Transverse colon (tissue), 4 donors: ENCODE data around the gene C9orf152. TPM values are rescaled to one million over a fixed set of nuclear protein-coding genes. Genes with fewer than 3 reads are reported as not detected.
"Not testable (repeated sequence)": the region's sequence is repeated elsewhere in the genome, so short reads cannot be mapped to it uniquely, and the experiment has no call there.

ENCODE experiments used
- DNase-seq: peaks from one replicate; pipeline ENCODE4 v3.0.0-alpha.2; 2019
- H3K27ac ChIP-seq, 4 donors: fragments of 200-600 bp; sonication (generic); 2 replicates each; pipeline ENCODE4 v1.5.1; 2016 to 2018; ENCODE audit warnings: inconsistent platforms in 4 of 4
- H3K27me3 ChIP-seq: fragments of 200-600 bp; sonication (generic); 2 replicates; pipeline ENCODE4 v1.5.1; 2017; ENCODE audit warnings: inconsistent platforms
- H3K36me3 ChIP-seq, 4 donors: fragments of 200-600 bp; sonication (generic); 2 replicates each; pipeline ENCODE4 v1.5.1; 2017 to 2019; ENCODE audit warnings: inconsistent platforms in 4 of 4
- H3K4me1 ChIP-seq, 4 donors: fragments of 200-600 bp; sonication (generic); 2 replicates each; pipeline ENCODE4 v1.5.1; 2017 to 2020; ENCODE audit warnings: inconsistent platforms in 4 of 4
- H3K4me3 ChIP-seq, 4 donors: fragments of 200-600 bp; sonication (generic); 1 replicate in 1 of 4; 2 replicates in 3 of 4; pipeline versions ENCODE4 v1.5.1 to v1.6.1; 2017 to 2019; ENCODE audit warnings: inconsistent platforms in 4 of 4
- H3K9me3 ChIP-seq, 2 donors: fragments of 200-600 bp; sonication (generic); 2 replicates each; pipeline ENCODE4 v1.5.1; 2017 to 2019; ENCODE audit warnings: inconsistent platforms in 2 of 2
- EP300 ChIP-seq: sonication (generic); formaldehyde crosslinking; IDR thresholded peaks from one replicate; pipeline ENCODE4 v1.6.1; 2017; ENCODE audit warnings: antibody characterized with exemption, low read depth
- POLR2A ChIP-seq: fragments of 450-650 bp; IDR thresholded peaks from one replicate; pipeline ENCODE4 v1.6.1; 2016; ENCODE audit warnings: antibody characterized with exemption, mild to moderate bottlenecking, moderate library complexity
- POLR2AphosphoS5 ChIP-seq, 3 donors: sonication (generic); formaldehyde crosslinking; IDR thresholded peaks; one replicate each; pipeline ENCODE4 v1.6.1; 2016; ENCODE audit warnings: antibody characterized with exemption in 3 of 3
- WGBS, 2 donors: methylation state at CpG; one replicate each; pipeline ENCODE4 v1.1.5; 2018; ENCODE audit warnings: low coverage in 1 of 2; 5-methylcytosine and 5-hydroxymethylcytosine counted together
- in situ Hi-C, 4 donors: fragments of 200-750 bp; cut with MboI; loops; one replicate each; pipeline versions ENCODE4 v1.15.0 to v1.15.1; 2017; ENCODE audit warnings: low sequenced_read_pairs in 3 of 4, low pct_ligation_motif_present in 1 of 4, low pct_unique_long_range_greater_than_20kb in 1 of 4
- intact Hi-C: fragments of 100-400 bp; cut with DNase I; formaldehyde crosslinking; loops from one replicate; pipeline ENCODE4 v1.15.1; 2023; ENCODE audit warnings: low total_unique reads
- total RNA-seq, 4 donors: library from RNA; depleted of rRNA; stranded (reverse); fragments of >200 nt; gene quantifications; one replicate each; pipeline ENCODE4 v1.1.0, GENCODE V29; 2016
- TF ChIP-seq, protein P1 (sequence below), 5 experiments: fragments of 200-600 bp in 3 of 5; fragments of 450-650 bp in 2 of 5; sonication (generic) in 3 of 5; IDR thresholded peaks; 1 replicate in 2 of 5; 2 replicates in 3 of 5; pipeline ENCODE4 v1.5.1; 2016 to 2017; ENCODE audit warnings: antibody characterized with exemption in 5 of 5, inconsistent platforms in 3 of 5, mild to moderate bottlenecking in 2 of 5, moderate library complexity in 1 of 5

The C9orf152 gene
- total RNA-seq, 4 donors from 2014 or later = 9.7 to 31.4 (median 16.7) TPM

DNA sequence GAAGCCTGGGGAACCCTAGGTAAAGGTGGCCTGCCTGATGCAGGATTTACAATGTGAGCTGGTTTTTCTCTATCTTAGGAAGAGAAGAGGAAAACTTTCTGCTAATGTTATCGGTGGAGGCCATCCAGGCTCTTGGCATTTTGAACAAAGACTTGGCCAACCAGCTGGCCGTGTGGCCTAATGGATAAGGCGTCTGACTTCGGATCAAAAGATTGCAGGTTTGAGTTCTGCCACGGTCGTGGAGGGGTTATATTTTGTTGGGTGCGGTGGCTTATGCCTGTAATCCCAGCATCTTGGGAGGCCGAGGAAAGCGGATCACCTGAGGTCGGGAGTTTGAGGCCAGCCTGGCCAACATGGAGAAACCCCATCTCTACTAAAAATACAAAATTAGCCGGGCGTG is 9.6 kb downstream of the C9orf152 start:
- Histone ChIP-seq H3K4me1 (peaks cover 12 to 71% (median 47%) of the 10 kb centered on the region in 4 donors), H3K36me3 (no peaks in the 10 kb centered on the region), H3K27ac (peak overlapping the region; percentile 83 to 89 (median 87)), H3K4me3 (no peak overlapping the region), H3K9me3 (no peaks in the 10 kb centered on the region), H3K27me3 (no peaks in the 10 kb centered on the region)
- intact Hi-C loops (no loop called here), in situ Hi-C loops (loop anchor here in 1 of 4 donors (25.0 kb wide), 1 partner anchor 414 kb away; no protein-coding TSS in a partner anchor)
- DNase-seq = no peak
- 88% methylated on average over 12 of the region's 12 CpGs; no CpG with 5 or more reads in 1 of the 2 donors for WGBS, 2 donors
- TF ChIP-seq POLR2A (no peak), POLR2AphosphoS5 (IDR thresholded peaks at IDR 0.05) (no peak), EP300 (no peak)
- TF ChIP-seq, protein P1, sequence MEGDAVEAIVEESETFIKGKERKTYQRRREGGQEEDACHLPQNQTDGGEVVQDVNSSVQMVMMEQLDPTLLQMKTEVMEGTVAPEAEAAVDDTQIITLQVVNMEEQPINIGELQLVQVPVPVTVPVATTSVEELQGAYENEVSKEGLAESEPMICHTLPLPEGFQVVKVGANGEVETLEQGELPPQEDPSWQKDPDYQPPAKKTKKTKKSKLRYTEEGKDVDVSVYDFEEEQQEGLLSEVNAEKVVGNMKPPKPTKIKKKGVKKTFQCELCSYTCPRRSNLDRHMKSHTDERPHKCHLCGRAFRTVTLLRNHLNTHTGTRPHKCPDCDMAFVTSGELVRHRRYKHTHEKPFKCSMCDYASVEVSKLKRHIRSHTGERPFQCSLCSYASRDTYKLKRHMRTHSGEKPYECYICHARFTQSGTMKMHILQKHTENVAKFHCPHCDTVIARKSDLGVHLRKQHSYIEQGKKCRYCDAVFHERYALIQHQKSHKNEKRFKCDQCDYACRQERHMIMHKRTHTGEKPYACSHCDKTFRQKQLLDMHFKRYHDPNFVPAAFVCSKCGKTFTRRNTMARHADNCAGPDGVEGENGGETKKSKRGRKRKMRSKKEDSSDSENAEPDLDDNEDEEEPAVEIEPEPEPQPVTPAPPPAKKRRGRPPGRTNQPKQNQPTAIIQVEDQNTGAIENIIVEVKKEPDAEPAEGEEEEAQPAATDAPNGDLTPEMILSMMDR (IDR thresholded peaks at IDR 0.05) = no peak

DNA sequence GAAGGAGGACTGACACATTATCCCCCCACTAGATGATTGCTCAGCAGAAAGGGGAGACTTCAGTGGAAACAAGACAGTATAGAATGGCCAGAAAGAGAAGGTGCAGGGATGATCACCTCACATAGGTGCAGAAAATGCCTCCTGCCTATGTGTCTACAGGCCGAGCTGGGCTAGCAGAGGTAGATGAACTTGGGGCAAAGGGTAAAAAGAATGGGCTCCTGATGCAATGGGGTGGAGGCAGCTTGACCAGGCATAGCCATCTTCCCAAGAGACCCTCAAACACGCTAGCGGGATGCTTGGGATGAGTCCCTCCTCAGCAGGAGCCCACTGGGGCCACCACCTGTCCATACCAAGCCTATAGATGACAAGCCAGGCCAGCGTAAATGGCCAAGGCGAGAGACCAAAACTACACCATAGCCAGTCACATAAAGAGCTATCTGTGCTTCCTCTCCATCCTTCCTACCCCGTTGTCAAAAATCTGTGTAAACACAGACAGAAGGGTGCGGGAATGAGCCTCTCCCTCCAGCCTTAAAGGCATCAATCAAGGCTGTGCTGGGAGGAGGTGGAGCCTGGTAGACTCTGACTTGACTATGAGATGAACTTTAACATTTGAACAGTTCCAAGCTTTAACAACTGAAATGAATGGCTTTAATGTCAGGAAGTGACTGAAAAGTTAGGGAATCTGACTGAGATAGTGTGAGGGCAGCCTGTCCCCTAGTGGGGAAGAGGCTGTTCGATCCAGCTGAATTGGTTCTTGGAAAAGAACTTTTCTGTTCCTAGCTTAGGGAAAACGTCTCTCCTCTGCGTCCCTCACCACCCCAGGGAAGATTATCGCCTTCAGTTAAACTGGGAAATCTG is 10.4 kb downstream of the C9orf152 start:
- H3K4me1 ChIP-seq = peaks cover 12 to 76% (median 53%) of the 10 kb centered on the region in 4 donors
- intact Hi-C loops (no loop called here), in situ Hi-C loops (loop anchor here in 1 of 4 donors (25.0 kb wide), 1 partner anchor 415 kb away; no protein-coding TSS in a partner anchor)
- no peaks in the 10 kb centered on the region for H3K36me3 ChIP-seq
- H3K27me3 ChIP-seq = no peaks in the 10 kb centered on the region
- 70 to 75% methylated on average over 1 to 11 of the region's 11 CpGs for WGBS, 2 donors
- H3K9me3 ChIP-seq = no peaks in the 10 kb centered on the region
- no peak overlapping the region for H3K4me3 ChIP-seq
- peak overlapping the region; percentile 83 to 89 (median 87) for H3K27ac ChIP-seq
- TF ChIP-seq EP300 (no peak), POLR2AphosphoS5 (IDR thresholded peaks at IDR 0.05) (no peak)
- TF ChIP-seq, protein P1 (IDR thresholded peaks at IDR 0.05) = peak; percentile 19 to 44 (median 30)
- peak; percentile 52 for DNase-seq

DNA sequence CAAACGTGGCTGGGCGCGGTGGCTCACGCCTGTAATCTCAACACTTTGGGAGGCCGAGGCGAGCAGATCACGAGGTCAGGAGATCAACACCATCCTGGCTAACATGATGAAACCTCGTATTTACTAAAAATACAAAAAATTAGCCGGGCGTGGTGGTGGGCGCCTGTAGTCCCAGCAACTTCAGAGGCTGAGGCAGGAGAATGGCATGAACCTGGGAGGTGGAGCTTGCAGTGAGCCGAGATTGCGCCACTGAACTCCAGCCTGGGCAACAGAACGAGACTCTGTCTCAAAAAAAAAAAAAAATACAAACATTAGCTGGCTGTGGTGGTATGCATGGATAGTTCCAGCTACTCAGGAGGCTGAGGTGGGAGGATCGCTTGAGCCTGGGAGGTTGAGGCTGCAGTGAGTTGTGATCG is 11.9 kb downstream of the C9orf152 start:
- DNase-seq, H3K36me3 ChIP-seq, H3K27me3 ChIP-seq, intact Hi-C loops, H3K4me3 ChIP-seq, H3K9me3 ChIP-seq, H3K27ac ChIP-seq: not testable (repeated sequence)
- 76 to 92% methylated on average over 8 to 16 of the region's 16 CpGs for WGBS, 2 donors
- H3K4me1 ChIP-seq = peaks cover 12 to 71% (median 46%) of the 10 kb centered on the region in 4 donors
- in situ Hi-C loops = loop anchor here in 1 of 4 donors (25.0 kb wide), 1 partner anchor 416 kb away; no protein-coding TSS in a partner anchor

DNA sequence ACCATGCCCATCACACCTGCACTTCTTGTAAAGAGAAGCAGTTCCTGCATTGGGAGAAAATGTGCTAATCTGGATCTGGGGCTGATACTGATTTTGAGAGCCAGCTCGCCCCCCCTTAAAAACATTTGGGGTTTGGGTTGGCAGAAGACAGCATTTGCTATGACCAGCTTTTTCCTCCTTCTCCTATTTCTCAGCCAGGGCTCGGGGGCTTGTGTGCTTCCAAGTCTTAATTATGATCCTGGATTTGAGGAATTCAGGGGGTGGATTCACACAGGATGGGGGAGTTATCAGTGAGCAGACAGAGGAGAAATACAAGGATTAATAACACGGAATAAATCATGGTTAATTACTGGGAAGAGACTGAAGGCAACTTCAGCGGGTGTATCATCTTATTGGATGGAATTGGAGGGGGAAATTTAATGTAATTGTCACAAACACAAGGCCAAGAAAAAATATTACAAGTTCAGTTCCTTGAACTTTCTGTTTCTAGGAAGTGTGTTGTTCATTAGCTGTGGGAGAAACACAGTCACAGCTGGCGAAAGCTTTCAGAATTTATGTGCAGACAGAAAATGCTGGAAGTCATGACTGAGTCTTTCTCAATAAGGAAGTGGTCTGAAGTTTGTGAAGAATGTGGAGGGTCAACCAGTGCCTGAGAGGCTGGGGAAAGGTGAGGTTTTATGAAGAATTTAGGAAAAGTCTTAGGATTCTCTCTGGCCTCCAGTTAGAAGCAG is 15.3 kb downstream of the C9orf152 start:
- intact Hi-C loops = no loop called here
- Histone ChIP-seq H3K36me3 (no peaks in the 10 kb centered on the region), H3K9me3 (no peaks in the 10 kb centered on the region), H3K27me3 (no peaks in the 10 kb centered on the region), H3K27ac (peak overlapping the region; percentile 70 to 81 (median 80)), H3K4me3 (no peak overlapping the region), H3K4me1 (peaks cover 0 to 72% (median 47%) of the 10 kb centered on the region in 4 donors)
- in situ Hi-C loops = loop anchor here in 1 of 4 donors (25.0 kb wide), 1 partner anchor 420 kb away; no protein-coding TSS in a partner anchor
- TF ChIP-seq POLR2AphosphoS5 (IDR thresholded peaks at IDR 0.05) (peak in 1 of 3 donors; percentile 52), POLR2A (no peak), EP300 (no peak)
- TF ChIP-seq, protein P1 (IDR thresholded peaks at IDR 0.05) = no peak
- 51 to 75% methylated on average over 4 to 5 of the region's 5 CpGs for WGBS, 2 donors
- DNase-seq = no peak
